CD8-positive, alpha-beta memory T cell (primary cell): ENCODE results near the gene INF2. TPM values are rescaled to one million over a fixed set of nuclear protein-coding genes. Genes with fewer than 3 reads are reported as not detected.

Source experiments
- CTCF ChIA-PET: fragments of 350-600 bp; sonication (Branson Sonifier 250); formaldehyde crosslinking; loops from one replicate; lab custom pipeline; 2021; ENCODE audit warnings: antibody characterized with exemption; lab: Charles Lee
- POLR2A ChIA-PET: fragments of 350-600 bp; sonication (Branson Sonifier 250); formaldehyde crosslinking; loops from one replicate; lab custom pipeline; 2021; ENCODE audit warnings: antibody characterized with exemption; lab: Charles Lee
- DNase-seq, 5 donors: peaks; one replicate each; pipeline versions ENCODE4 v3.0.0 to v3.0.0-alpha.2; 2020 to 2022; ENCODE audit warnings: mixed read lengths in 1 of 5
- H3K27ac ChIP-seq: one replicate; pipeline ENCODE4 v1.7.0; 2013; ENCODE audit warnings: low read depth, mild to moderate bottlenecking, low read length, moderate library complexity
- H3K27me3 ChIP-seq: 2 replicates; pipeline ENCODE4 v1.7.0; 2013; ENCODE audit warnings: low read length, mild to moderate bottlenecking; ENCODE audit not compliant: insufficient read depth, poor library complexity, severe bottlenecking
- H3K36me3 ChIP-seq: 2 replicates; pipeline ENCODE4 v1.7.0; 2013; ENCODE audit warnings: mild to moderate bottlenecking, low read length, moderate library complexity; ENCODE audit not compliant: insufficient read depth
- H3K4me1 ChIP-seq: 2 replicates; pipeline ENCODE4 v1.7.0; 2013; ENCODE audit warnings: mild to moderate bottlenecking, low read length, moderate library complexity; ENCODE audit not compliant: insufficient read depth
- H3K4me3 ChIP-seq: 2 replicates; pipeline ENCODE4 v1.7.0; 2013; ENCODE audit warnings: mild to moderate bottlenecking, low read length
- H3K9me3 ChIP-seq: 2 replicates; pipeline ENCODE4 v1.7.0; 2013; ENCODE audit warnings: mild to moderate bottlenecking, low read length
- H3K27ac Mint-ChIP-seq, 8 donors: one replicate each; pipeline ENCODE4 v1.8.0; 2020 to 2021; ENCODE audit warnings: mixed read lengths in 8 of 8, mild to moderate bottlenecking in 6 of 8, inconsistent platforms in 3 of 8, moderate library complexity in 3 of 8
- H3K27me3 Mint-ChIP-seq, 2 donors: one replicate each; pipeline ENCODE4 v1.8.0; 2020 to 2021; ENCODE audit warnings: mixed read lengths in 2 of 2, mild to moderate bottlenecking in 1 of 2, moderate library complexity in 1 of 2
- H3K36me3 Mint-ChIP-seq, 3 donors: one replicate each; pipeline ENCODE4 v1.8.0; 2020 to 2021; ENCODE audit warnings: mixed read lengths in 3 of 3, inconsistent platforms in 1 of 3, mild to moderate bottlenecking in 1 of 3
- H3K4me1 Mint-ChIP-seq, 3 donors: one replicate each; pipeline ENCODE4 v1.8.0; 2020 to 2021; ENCODE audit warnings: mixed read lengths in 3 of 3, inconsistent platforms in 1 of 3, mild to moderate bottlenecking in 1 of 3
- H3K4me3 Mint-ChIP-seq, 7 donors: one replicate each; pipeline ENCODE4 v1.8.0; 2020 to 2021; ENCODE audit warnings: mixed read lengths in 7 of 7, mild to moderate bottlenecking in 6 of 7, moderate library complexity in 4 of 7, inconsistent platforms in 2 of 7
- H3K9me3 Mint-ChIP-seq, 5 donors: one replicate each; pipeline ENCODE4 v1.8.0; 2020 to 2022; ENCODE audit warnings: mixed read lengths in 5 of 5, mild to moderate bottlenecking in 3 of 5, moderate library complexity in 2 of 5, inconsistent platforms in 1 of 5
- polyA plus RNA-seq: library from polyadenylated mRNA; unstranded; fragments of 300-500 nt; fragmentation: Illumina TruSeq; gene quantifications from one replicate; pipeline ENCODE4 v1.2.3, GENCODE V29; 2021
- total RNA-seq, 2 experiments: library from RNA; stranded (reverse); gene quantifications; one replicate each; pipeline ENCODE4 v1.2.3, GENCODE V29; 2021

The INF2 gene
- total and polyA plus RNA-seq, 3 experiments from 2014 or later, result 4.6 to 56.3 (median 55.9) TPM

DNA sequence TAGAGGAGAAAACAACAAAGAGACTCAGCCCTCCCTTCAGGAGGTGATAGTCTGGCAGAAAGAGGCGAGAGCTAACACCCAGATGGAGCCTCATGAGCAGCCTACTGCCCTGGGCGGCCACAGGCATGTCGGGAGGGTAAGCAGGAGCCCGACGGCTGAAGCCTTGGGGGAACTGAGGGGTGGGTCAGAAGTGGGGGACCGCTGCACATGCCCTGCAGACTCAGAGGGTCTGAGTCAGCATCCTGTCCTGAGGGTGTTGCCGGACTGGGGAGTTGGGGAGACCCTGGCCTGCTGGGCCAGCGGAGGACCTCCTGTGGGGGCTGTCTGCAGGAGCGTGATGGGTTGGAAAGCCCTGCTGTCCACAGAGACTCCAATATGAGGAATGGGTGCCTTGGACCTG lies 15.9 kb upstream of the INF2 start:
- no peak overlapping the region for H3K27ac Mint-ChIP-seq
- Histone ChIP-seq H3K4me3 (no peak overlapping the region), H3K27ac (no peak overlapping the region), H3K36me3 (no peaks in the 10 kb centered on the region), H3K27me3 (no peaks in the 10 kb centered on the region), H3K4me1 (peaks cover 16% of the 10 kb centered on the region), H3K9me3 (no peaks in the 10 kb centered on the region)
- H3K36me3 Mint-ChIP-seq, result no peaks in the 10 kb centered on the region
- POLR2A ChIA-PET, result no interaction called here
- H3K4me3 Mint-ChIP-seq, result no peak overlapping the region
- CTCF ChIA-PET, result no interaction called here
- no peaks in the 10 kb centered on the region for H3K9me3 Mint-ChIP-seq
- peaks cover 0 to 16% (median 6%) of the 10 kb centered on the region in 3 donors for H3K4me1 Mint-ChIP-seq
- H3K27me3 Mint-ChIP-seq, result peaks cover 0 to 7% of the 10 kb centered on the region in 2 donors
- no peak for DNase-seq

DNA sequence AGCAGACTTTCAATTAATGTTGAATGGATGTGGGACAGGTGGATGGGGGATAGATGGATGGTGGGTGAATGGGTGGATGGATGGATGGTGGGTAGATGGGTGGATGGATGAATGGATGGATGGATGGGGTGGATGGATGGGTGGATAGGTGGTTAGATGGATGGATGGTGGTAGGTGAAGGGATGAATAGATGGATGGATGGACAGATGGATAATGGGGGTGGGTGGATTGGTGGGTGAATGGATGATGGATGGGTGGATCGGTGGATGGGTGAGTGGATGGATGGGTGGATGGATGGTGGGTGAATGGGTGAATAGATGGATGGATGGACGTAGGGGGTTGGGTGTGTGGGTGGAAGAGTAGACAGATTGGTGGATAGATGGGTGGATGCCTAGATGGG lies 14.0 kb upstream of the INF2 start:
- H3K36me3 Mint-ChIP-seq, result no peaks in the 10 kb centered on the region
- H3K4me1 ChIP-seq, result peaks cover 20% of the 10 kb centered on the region
- POLR2A ChIA-PET, result no interaction called here
- CTCF ChIA-PET, result interaction anchor here (2.1 kb wide), 1 partner anchor 34 kb away, joined by 5 read pairs; no protein-coding TSS in a partner anchor
- H3K9me3 Mint-ChIP-seq, result no peaks in the 10 kb centered on the region
- H3K4me3 ChIP-seq, result no peak overlapping the region
- H3K9me3 ChIP-seq, result no peaks in the 10 kb centered on the region
- H3K4me1 Mint-ChIP-seq, result peaks cover 0 to 18% (median 6%) of the 10 kb centered on the region in 3 donors
- H3K27me3 Mint-ChIP-seq, result peaks cover 0 to 3% of the 10 kb centered on the region in 2 donors
- no peak for DNase-seq
- H3K27ac ChIP-seq, result no peak overlapping the region
- H3K4me3 Mint-ChIP-seq, result peak overlapping the region in 2 of 7 donors; percentile 63 to 72
- H3K27me3 ChIP-seq, result no peaks in the 10 kb centered on the region
- H3K27ac Mint-ChIP-seq, result no peak overlapping the region
- no peaks in the 10 kb centered on the region for H3K36me3 ChIP-seq

DNA sequence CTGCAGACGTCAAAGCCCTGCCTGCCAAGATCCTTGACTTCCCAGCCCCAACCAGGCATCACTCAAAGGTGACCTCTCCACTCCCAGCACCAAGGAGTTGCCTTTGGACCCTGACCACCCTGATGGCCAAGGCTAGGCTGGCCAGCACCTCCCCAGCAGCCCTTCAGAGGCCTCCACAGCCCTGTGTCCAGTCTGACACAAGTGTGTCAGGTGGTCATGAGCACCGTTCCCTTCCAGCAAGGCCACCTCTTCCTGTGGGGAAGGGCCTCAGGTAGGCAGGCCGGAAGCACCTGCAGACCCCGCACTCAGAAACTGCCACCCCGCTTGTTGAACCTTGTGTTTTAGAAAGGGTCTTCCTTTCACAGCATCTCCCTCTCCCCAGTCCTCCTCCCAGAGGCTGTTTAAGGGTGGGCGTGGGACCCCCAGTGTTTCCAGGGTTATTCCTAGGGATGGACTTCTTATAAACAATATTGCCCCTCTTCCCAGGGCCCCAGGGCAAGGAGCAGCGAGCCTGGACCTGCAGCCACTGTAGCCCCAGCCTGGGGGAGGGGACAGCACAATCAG lies 13.2 kb upstream of the INF2 start:
- Mint-ChIP-seq H3K27me3 (peaks cover 0 to 3% of the 10 kb centered on the region in 2 donors), H3K36me3 (no peaks in the 10 kb centered on the region), H3K9me3 (no peaks in the 10 kb centered on the region), H3K4me3 (peak overlapping the region in 1 of 7 donors; percentile 10), H3K27ac (no peak overlapping the region), H3K4me1 (peaks cover 0 to 18% (median 6%) of the 10 kb centered on the region in 3 donors)
- Histone ChIP-seq H3K36me3 (no peaks in the 10 kb centered on the region), H3K9me3 (no peaks in the 10 kb centered on the region), H3K4me3 (no peak overlapping the region), H3K4me1 (peaks cover 20% of the 10 kb centered on the region), H3K27ac (no peak overlapping the region), H3K27me3 (no peaks in the 10 kb centered on the region)
- ChIA-PET POLR2A (interaction anchor here (1.7 kb wide), 1 partner anchor 33 kb away, joined by 6 read pairs; no protein-coding TSS in a partner anchor), CTCF (interaction anchor here (2.1 kb wide), 1 partner anchor 33 kb away, joined by 5 read pairs; no protein-coding TSS in a partner anchor)
- no peak for DNase-seq

DNA sequence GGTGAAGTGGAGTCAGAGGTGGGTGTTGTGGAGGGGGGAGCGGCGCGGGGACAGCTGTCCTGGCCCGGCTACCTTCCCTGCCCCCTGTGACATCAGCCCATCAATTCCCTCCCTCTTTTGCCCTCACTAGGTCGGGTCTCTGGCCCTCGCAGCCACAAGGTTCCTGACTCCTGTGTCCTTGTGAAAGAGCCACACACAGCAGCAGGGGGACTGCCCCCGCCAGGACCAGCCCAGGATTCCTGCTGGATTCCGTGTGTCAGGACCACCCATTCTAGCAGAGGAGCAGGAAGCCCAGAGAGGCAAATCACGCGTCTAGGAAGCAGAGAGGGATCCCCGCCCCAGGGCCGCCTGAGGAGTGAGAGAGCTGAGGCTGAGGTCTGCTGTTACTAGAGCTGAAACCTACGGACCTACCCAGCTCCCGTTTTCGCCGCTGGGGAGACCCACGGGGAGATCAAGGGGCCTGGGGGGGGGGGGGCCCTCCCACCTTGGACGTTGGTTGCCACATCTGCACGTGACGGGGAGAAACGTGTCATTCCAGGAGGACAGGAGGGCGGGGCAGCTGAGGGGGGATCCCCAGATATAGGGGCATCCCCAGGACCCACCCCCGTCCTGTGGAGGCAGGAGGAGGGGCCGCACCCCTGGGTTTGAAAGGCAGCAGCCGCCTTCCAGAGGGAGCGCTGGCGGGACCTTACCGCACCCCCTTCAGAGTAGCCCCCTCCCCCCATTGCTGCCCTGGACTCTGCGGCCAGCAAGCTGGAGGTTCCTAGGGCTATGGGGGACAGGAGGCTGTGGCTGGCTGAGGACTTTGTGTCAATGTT lies 12.5 kb upstream of the INF2 start:
- CTCF ChIA-PET, result interaction anchor here (1.3 to 3.3 kb wide), 5 partner anchors 11 to 32 kb away, joined by 6 to 11 read pairs (median 8); partner anchors contain the start of gene INF2
- DNase-seq, result peak in 1 of 5 donors; percentile 25
- Mint-ChIP-seq H3K9me3 (no peaks in the 10 kb centered on the region), H3K4me1 (peaks cover 0 to 18% (median 6%) of the 10 kb centered on the region in 3 donors), H3K27ac (peak overlapping the region in 4 of 8 donors; percentile 15 to 70 (median 54)), H3K36me3 (no peaks in the 10 kb centered on the region), H3K27me3 (peaks cover 0 to 3% of the 10 kb centered on the region in 2 donors), H3K4me3 (peak overlapping the region; percentile 8 to 92 (median 74))
- H3K36me3 ChIP-seq, result no peaks in the 10 kb centered on the region
- H3K27ac ChIP-seq, result peak overlapping the region; percentile 43
- POLR2A ChIA-PET, result interaction anchor here (1.0 to 1.7 kb wide), 3 partner anchors 13 to 32 kb away, joined by 3 to 6 read pairs (median 3); partner anchors contain the start of gene INF2
- no peaks in the 10 kb centered on the region for H3K27me3 ChIP-seq
- H3K4me1 ChIP-seq, result peaks cover 20% of the 10 kb centered on the region
- H3K4me3 ChIP-seq, result peak overlapping the region; percentile 67
- H3K9me3 ChIP-seq, result no peaks in the 10 kb centered on the region

DNA sequence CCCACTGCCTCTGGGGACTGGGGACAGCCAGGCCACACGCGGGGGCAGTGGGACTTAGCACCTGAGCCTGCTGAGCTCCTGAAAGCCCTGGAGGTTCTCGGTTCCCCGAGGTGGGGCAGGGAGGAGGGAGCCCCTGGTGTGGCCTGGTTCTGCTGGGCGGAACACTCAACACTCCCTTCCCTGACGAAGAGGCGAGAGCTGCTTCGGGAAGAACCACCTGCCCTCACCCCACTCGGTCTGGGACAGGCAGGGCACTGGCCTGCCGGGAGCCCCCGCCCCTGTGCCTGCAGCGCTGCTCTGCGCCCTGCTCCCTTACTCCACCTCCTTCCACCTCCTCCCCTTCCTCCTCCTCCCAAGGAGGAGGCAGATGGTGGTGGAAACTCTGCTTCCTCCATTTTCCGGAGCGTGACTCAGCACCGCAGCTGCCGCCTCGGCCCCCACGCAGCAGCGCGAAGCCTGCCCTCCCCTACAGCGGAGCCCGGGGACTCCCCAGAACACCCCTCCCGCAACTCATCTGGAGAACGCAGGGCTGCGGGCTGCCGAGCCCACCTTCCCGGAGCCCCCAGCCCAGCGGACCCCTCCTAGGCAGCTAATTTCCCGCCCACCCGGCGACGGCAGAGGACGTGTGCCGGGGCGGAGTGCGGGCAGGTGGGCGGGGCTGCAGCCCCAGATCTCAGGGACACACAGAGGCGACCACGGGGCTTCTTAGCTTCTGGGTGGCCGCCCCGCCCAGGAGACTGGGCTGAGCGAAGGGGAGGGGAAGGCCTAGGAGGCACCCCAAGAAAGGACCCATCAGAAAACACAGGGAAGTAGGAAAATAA lies 11.7 kb upstream of the INF2 start:
- peak overlapping the region in 4 of 8 donors; percentile 27 to 72 (median 34) for H3K27ac Mint-ChIP-seq
- ChIA-PET POLR2A (interaction anchor here (1.0 to 1.7 kb wide), 3 partner anchors 12 to 31 kb away, joined by 3 to 6 read pairs (median 3); partner anchors contain the start of gene INF2), CTCF (interaction anchor here (1.3 to 3.3 kb wide), 5 partner anchors 10 to 31 kb away, joined by 6 to 11 read pairs (median 8); partner anchors contain the start of gene INF2)
- peak; percentile 40 to 73 (median 48) for DNase-seq
- H3K36me3 ChIP-seq, result no peaks in the 10 kb centered on the region
- peak overlapping the region; percentile 27 to 92 (median 79) for H3K4me3 Mint-ChIP-seq
- peak overlapping the region; percentile 67 for H3K4me3 ChIP-seq
- H3K27ac ChIP-seq, result peak overlapping the region; percentile 59
- no peaks in the 10 kb centered on the region for H3K9me3 ChIP-seq
- H3K9me3 Mint-ChIP-seq, result no peaks in the 10 kb centered on the region
- H3K4me1 Mint-ChIP-seq, result peaks cover 0 to 18% (median 6%) of the 10 kb centered on the region in 3 donors
- H3K27me3 Mint-ChIP-seq, result peaks cover 0 to 3% of the 10 kb centered on the region in 2 donors
- no peaks in the 10 kb centered on the region for H3K36me3 Mint-ChIP-seq
- peaks cover 20% of the 10 kb centered on the region for H3K4me1 ChIP-seq
- no peaks in the 10 kb centered on the region for H3K27me3 ChIP-seq

DNA sequence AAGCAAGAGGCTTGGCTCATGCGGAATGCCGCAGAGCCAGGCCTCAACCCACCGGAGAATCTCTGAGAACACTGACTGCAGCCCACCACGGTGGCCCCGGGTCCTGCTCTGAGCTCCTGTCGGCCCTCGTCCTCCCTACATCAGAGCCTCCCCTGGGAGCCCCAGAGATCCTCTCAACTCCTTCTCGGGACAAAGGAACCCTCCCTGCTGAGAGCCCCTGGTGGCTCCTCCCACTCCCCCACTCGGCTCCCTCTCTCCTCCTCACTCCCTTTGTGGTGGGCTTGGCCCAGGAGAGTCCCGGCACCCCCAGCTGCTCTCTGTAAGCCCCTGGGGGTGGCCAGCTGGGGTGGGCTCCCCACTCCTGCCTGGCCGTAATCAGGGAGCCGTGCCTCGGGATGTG lies 11.1 kb upstream of the INF2 start:
- DNase-seq, result peak in 1 of 5 donors; percentile 26
- H3K27me3 Mint-ChIP-seq, result peaks cover 0 to 3% of the 10 kb centered on the region in 2 donors
- no peaks in the 10 kb centered on the region for H3K36me3 Mint-ChIP-seq
- H3K4me3 ChIP-seq, result peak overlapping the region; percentile 67
- ChIA-PET POLR2A (interaction anchor here (1.0 kb wide), 1 partner anchor 12 kb away, joined by 3 read pairs; the partner anchor contains the start of gene INF2), CTCF (interaction anchor here (1.3 to 3.3 kb wide), 5 partner anchors 10 to 31 kb away, joined by 6 to 11 read pairs (median 8); partner anchors contain the start of gene INF2)
- H3K36me3 ChIP-seq, result no peaks in the 10 kb centered on the region
- no peaks in the 10 kb centered on the region for H3K9me3 Mint-ChIP-seq
- H3K27me3 ChIP-seq, result no peaks in the 10 kb centered on the region
- H3K4me1 Mint-ChIP-seq, result peaks cover 0 to 18% (median 6%) of the 10 kb centered on the region in 3 donors
- H3K4me3 Mint-ChIP-seq, result peak overlapping the region; percentile 27 to 92 (median 79)
- H3K27ac Mint-ChIP-seq, result peak overlapping the region in 2 of 8 donors; percentile 27 to 72
- H3K27ac ChIP-seq, result peak overlapping the region; percentile 59
- H3K4me1 ChIP-seq, result peaks cover 20% of the 10 kb centered on the region
- H3K9me3 ChIP-seq, result no peaks in the 10 kb centered on the region
